GM12878 (cell line): ENCODE measurements around the gene PRKRIP1. TPM values are rescaled to one million over a fixed set of nuclear protein-coding genes. Genes with fewer than 3 reads are reported as not detected.

Experiments used
- CHD1 ChIP-seq: IDR thresholded peaks from 2 replicates; pipeline ENCODE4 v1.6.1; 2012; ENCODE audit warnings: low read depth, low read length, improper control_type of control experiment
- CREM ChIP-seq: IDR thresholded peaks from 2 replicates; pipeline ENCODE4 v1.6.1; 2014; ENCODE audit warnings: antibody characterized with exemption, low read depth
- CTCF ChIP-seq, 3 experiments: IDR thresholded peaks in 2 of 3; conservative IDR thresholded peaks in 1 of 3; 2 replicates each; pipeline ENCODE4 v1.5.1; 2011; ENCODE audit warnings: low read depth in 3 of 3, low read length in 3 of 3, mild to moderate bottlenecking in 3 of 3, control low read depth in 2 of 3, moderate library complexity in 2 of 3, inconsistent platforms in 1 of 3, mixed read lengths in 1 of 3; ENCODE audit not compliant: control insufficient read depth in 2 of 3, insufficient read depth in 1 of 3; ENCODE audit errors: extremely low read depth in 1 of 3
- ETV6 ChIP-seq, 2 experiments: fragments of 450-650 bp in 1 of 2; IDR thresholded peaks in 1 of 2; conservative IDR thresholded peaks in 1 of 2; 2 replicates each; pipeline ENCODE4 v1.6.1; 2014; ENCODE audit warnings: antibody characterized with exemption in 1 of 2, borderline replicate concordance in 1 of 2, low read depth in 1 of 2, mild to moderate bottlenecking in 1 of 2, moderate library complexity in 1 of 2
- FOXK2 ChIP-seq: fragments of 450-650 bp; IDR thresholded peaks from 2 replicates; pipeline ENCODE4 v1.6.1; 2017; ENCODE audit warnings: mild to moderate bottlenecking, moderate library complexity
- GATAD2B ChIP-seq: fragments of 450-650 bp; conservative IDR thresholded peaks from 2 replicates; pipeline ENCODE4 v1.6.1; 2017; ENCODE audit warnings: low read depth, mild to moderate bottlenecking, moderate library complexity
- HDGF ChIP-seq: fragments of 450-650 bp; IDR thresholded peaks from 2 replicates; pipeline ENCODE4 v1.6.1; 2016; ENCODE audit warnings: antibody characterized with exemption
- IRF4 ChIP-seq: IDR thresholded peaks from 2 replicates; pipeline ENCODE4 v1.6.1; 2011; ENCODE audit warnings: low read depth, low read length
- JUND ChIP-seq: IDR thresholded peaks from 2 replicates; pipeline ENCODE4 v1.6.1; 2012; ENCODE audit warnings: low read depth, mild to moderate bottlenecking, low read length, improper control_type of control experiment, moderate library complexity
- MEF2B ChIP-seq: fragments of 450-650 bp; IDR thresholded peaks from 2 replicates; pipeline ENCODE4 v1.6.1; 2018; ENCODE audit warnings: mild to moderate bottlenecking, moderate library complexity; ENCODE audit not compliant: partially characterized antibody, poor library complexity, severe bottlenecking
- NBN ChIP-seq: fragments of 450-650 bp; IDR thresholded peaks from 2 replicates; pipeline ENCODE4 v1.6.1; 2016
- NR2F1 ChIP-seq: fragments of 450-650 bp; conservative IDR thresholded peaks from 2 replicates; pipeline ENCODE4 v1.6.1; 2017; ENCODE audit warnings: mild to moderate bottlenecking
- RFX5 ChIP-seq: IDR thresholded peaks from 2 replicates; pipeline ENCODE4 v1.6.1; 2011; ENCODE audit warnings: low read depth, low read length, improper control_type of control experiment
- SPI1 ChIP-seq: IDR thresholded peaks from 2 replicates; pipeline ENCODE4 v1.6.1; 2011; ENCODE audit warnings: low read depth, mild to moderate bottlenecking, low read length, moderate library complexity, borderline replicate concordance; ENCODE audit not compliant: insufficient read depth
- SREBF2 ChIP-seq: IDR thresholded peaks from 2 replicates; pipeline ENCODE4 v1.6.1; 2012; ENCODE audit warnings: mild to moderate bottlenecking, low read length
- SUZ12 ChIP-seq: fragments of 200-600 bp; sonication (generic); IDR thresholded peaks from one replicate; pipeline ENCODE4 v1.6.1; 2018; ENCODE audit warnings: antibody characterized with exemption, mild to moderate bottlenecking; ENCODE audit not compliant: unreplicated experiment
- TCF3 ChIP-seq: IDR thresholded peaks from 2 replicates; pipeline ENCODE4 v1.6.1; 2012; ENCODE audit warnings: low read depth, mild to moderate bottlenecking, low read length, borderline replicate concordance; ENCODE audit not compliant: insufficient read depth
- TCF7 ChIP-seq: IDR thresholded peaks from 2 replicates; pipeline ENCODE4 v1.6.1; 2014; ENCODE audit warnings: antibody characterized with exemption, borderline replicate concordance
- WRNIP1 ChIP-seq: IDR thresholded peaks from 2 replicates; pipeline ENCODE4 v1.6.1; 2011; ENCODE audit warnings: low read depth, low read length, improper control_type of control experiment, borderline replicate concordance
- ZBTB11 ChIP-seq: fragments of 450-650 bp; formaldehyde crosslinking; IDR thresholded peaks from 2 replicates; pipeline ENCODE4 v1.5.0; 2022; ENCODE audit warnings: mild to moderate bottlenecking, missing genetic modification characterization
- ZBTB33 ChIP-seq: fragments of 450-650 bp; IDR thresholded peaks from 2 replicates; pipeline ENCODE4 v1.6.1; 2017; ENCODE audit warnings: mild to moderate bottlenecking
- ZNF207 ChIP-seq: fragments of 450-650 bp; IDR thresholded peaks from 2 replicates; pipeline ENCODE4 v1.6.1; 2014; ENCODE audit warnings: antibody characterized with exemption, mild to moderate bottlenecking, borderline replicate concordance
- ZNF217 ChIP-seq: fragments of 450-650 bp; IDR thresholded peaks from 2 replicates; pipeline ENCODE4 v1.6.1; 2017; ENCODE audit warnings: antibody characterized with exemption, mild to moderate bottlenecking
- ZNF384 ChIP-seq: IDR thresholded peaks from 2 replicates; pipeline ENCODE4 v1.6.1; 2012; ENCODE audit warnings: low read depth, mild to moderate bottlenecking, low read length, improper control_type of control experiment, borderline replicate concordance
- polyA plus RNA-seq, 11 experiments: library from polyadenylated mRNA; depleted of rRNA in 4 of 11; unstranded in 6 of 11; stranded (reverse) in 5 of 11; fragments of >200 nt; fragmentation: Nextera tagmentation in 4 of 11; fragmentation: Illumina TruSeq in 1 of 11; extraction: Ambion mirVana in 4 of 11; extraction: Trizol in 1 of 11; gene quantifications; 1 replicate in 1 of 11; 2 replicates in 10 of 11; pipeline versions ENCODE4 v1.2.1 to v1.2.3, GENCODE V29; 2011 to 2016; ENCODE audit warnings: inconsistent platforms in 2 of 11, missing spikeins in 2 of 11, low read depth in 1 of 11
- total RNA-seq, 4 experiments: library from RNA; depleted of rRNA in 3 of 4; stranded (reverse); fragments of >200 nt in 3 of 4; fragmentation: Illumina TruSeq in 1 of 4; extraction: Trizol in 1 of 4; gene quantifications; 2 replicates each; pipeline versions ENCODE4 v1.2.1 to v1.2.3, GENCODE V29; 2013 to 2021

Gene PRKRIP1
- total and polyA plus RNA-seq, 10 of the 15 experiments (the other 5 are each of a cell fraction or from before 2014, with no cell fraction given): 17.0 to 38.4 (median 25.5) TPM

GRCh38 chr7:102431617-102432298 lies 35.6 kb downstream of the PRKRIP1 start (continued):
- no peak for TF ChIP-seq TCF7
- TF ChIP-seq IRF4: no peak
- TF ChIP-seq NBN: peak; percentile 30; the same call in 1 of the 2 replicates
- no peak for TF ChIP-seq SUZ12
- TF ChIP-seq ETV6 (conservative IDR thresholded peaks at IDR 0.05 in 1 of 2, IDR thresholded peaks at IDR 0.05 in 1 of 2; ENCODE audit: borderline replicate concordance in 1 of 2, low read depth in 1 of 2): peak in 1 of 2 experiments; percentile 24; a peak in 1 of 4 replicates
- TF ChIP-seq CTCF (IDR thresholded peaks at IDR 0.05 in 2 of 3, conservative IDR thresholded peaks at IDR 0.05 in 1 of 3; ENCODE audit: control insufficient read depth in 2 of 3, extremely low read depth in 1 of 3, insufficient read depth in 1 of 3, low read depth in 3 of 3, low read length in 3 of 3): no peak
- peak; percentile 43; the same call in 1 of the 2 replicates for TF ChIP-seq GATAD2B
- TF ChIP-seq ZNF207: no peak
- TF ChIP-seq RFX5: no peak
- TF ChIP-seq ZBTB33: no peak
- TF ChIP-seq ZNF217: peak; percentile 80
- TF ChIP-seq FOXK2: no peak
- no peak for TF ChIP-seq CHD1
- TF ChIP-seq SREBF2: no peak
- TF ChIP-seq ZBTB11: no peak
- TF ChIP-seq SPI1: peak; percentile 83
- TF ChIP-seq JUND: no peak
- no peak for TF ChIP-seq HDGF
- no peak for TF ChIP-seq ZNF384
- 0 out of 2 replicates have a peak, but pooled peaks have one; percentile 8 for TF ChIP-seq CREM
- TF ChIP-seq TCF3: no peak
- no peak for TF ChIP-seq MEF2B
- TF ChIP-seq WRNIP1: no peak
- TF ChIP-seq NR2F1: peak; percentile 9; the same call in 1 of the 2 replicates
